K562 (cell line): ENCODE results near the gene HOXC4. TPM values are rescaled to one million over a fixed set of nuclear protein-coding genes. Genes with fewer than 3 reads are reported as not detected.

ENCODE experiments used
- ATAC-seq: fragments of 200-7000 bp; cut with Tn5 transposase; 3 replicates; pipeline ENCODE4 v1.9.1; 2020; ENCODE audit warnings: moderate library complexity
- BruUV-seq: library from RNA; stranded (reverse); fragments of 400-500 nt; replicated peaks from 2 replicates; lab custom pipeline; 2021; lab: Mats Ljungman, UMichigan
- CTCF ChIA-PET: fragments of 300-600 bp; formaldehyde crosslinking; extraction: SDS; loops from one replicate; lab custom pipeline; 2021; ENCODE audit warnings: low intra/inter-chr PET ratio; lab: Yijun Ruan, JAX
- POLR2A ChIA-PET: fragments of 300-600, 350-650 bp; sonication (Branson Sonifier 250); formaldehyde crosslinking; extraction: SDS; loops from one replicate; lab custom pipeline; 2021; ENCODE audit warnings: antibody characterized with exemption, inconsistent platforms; lab: Yijun Ruan, JAX
- DNase-seq, 4 experiments: peaks; one replicate each; pipeline versions ENCODE4 v3.0.0 to v3.0.0-alpha.2; 2011 to 2018; ENCODE audit warnings: low spot score in 3 of 4, mixed read lengths in 3 of 4; ENCODE audit errors: extremely low read depth in 1 of 4
- FAIRE-seq: peaks from 2 replicates; lab custom pipeline; 2011; peaks lifted over from hg19 to GRCh38; lab: Jason Lieb, UNC
- H2AFZ ChIP-seq: 2 replicates; pipeline ENCODE4 v1.6.0; 2011; ENCODE audit warnings: low read depth, low read length, control low read depth, inconsistent platforms
- H3K27ac ChIP-seq: fragments of 200-600 bp; 3 replicates; pipeline ENCODE4 v1.8.0; 2011; ENCODE audit warnings: low read depth, mild to moderate bottlenecking, control low read depth, inconsistent platforms, low read length, moderate library complexity, mixed read lengths; ENCODE audit errors: extremely low read depth
- H3K27me3 ChIP-seq, 2 experiments: fragments of 300-600 bp in 1 of 2; 2 replicates in 1 of 2; 3 replicates in 1 of 2; pipeline versions ENCODE4 v1.6.0 to v1.8.0; 2011; ENCODE audit warnings: inconsistent platforms in 2 of 2, low read length in 2 of 2, mild to moderate bottlenecking in 1 of 2, mixed read lengths in 1 of 2, moderate library complexity in 1 of 2; ENCODE audit not compliant: control insufficient read depth in 2 of 2, insufficient read depth in 2 of 2
- H3K36me3 ChIP-seq: fragments of 300-600 bp; 3 replicates; pipeline ENCODE4 v1.8.0; 2011; ENCODE audit warnings: mild to moderate bottlenecking, low read length, inconsistent platforms; ENCODE audit not compliant: control insufficient read depth, insufficient read depth
- H3K4me1 ChIP-seq, 2 experiments: fragments of 200-600 bp in 1 of 2; replicated peaks in 1 of 2; 2 replicates in 1 of 2; 3 replicates in 1 of 2; pipeline versions ENCODE4 v1.5.1 to v1.8.0; 2011; ENCODE audit warnings: inconsistent platforms in 2 of 2, low read length in 2 of 2, mild to moderate bottlenecking in 1 of 2, mixed read lengths in 1 of 2, moderate library complexity in 1 of 2; ENCODE audit not compliant: control insufficient read depth in 2 of 2, insufficient read depth in 2 of 2
- H3K4me2 ChIP-seq: 2 replicates; pipeline ENCODE4 v1.6.1; 2011; ENCODE audit warnings: low read length, control low read depth, inconsistent platforms, mixed read lengths; ENCODE audit not compliant: insufficient read depth
- H3K4me3 ChIP-seq: fragments of 200-600 bp; sonication (generic), shearing (Covaris generic); 2 replicates; pipeline ENCODE4 v1.5.1; 2016; ENCODE audit warnings: control low read depth, inconsistent platforms
- H3K79me2 ChIP-seq: fragments of 200-600 bp; 3 replicates; pipeline ENCODE4 v1.8.0; 2011; ENCODE audit warnings: low read length, inconsistent platforms; ENCODE audit not compliant: control insufficient read depth, insufficient read depth
- H3K9ac ChIP-seq, 2 experiments: 2 replicates each; pipeline versions ENCODE4 v1.6.0 to v1.6.1; 2011; ENCODE audit warnings: low read depth in 2 of 2, low read length in 2 of 2, control low read depth in 1 of 2, inconsistent platforms in 1 of 2, mild to moderate bottlenecking in 1 of 2, mixed read lengths in 1 of 2; ENCODE audit not compliant: insufficient read depth in 1 of 2
- H3K9me1 ChIP-seq: one replicate; pipeline ENCODE4 v1.6.0; 2011; ENCODE audit warnings: inconsistent platforms, mild to moderate bottlenecking, low read length, moderate library complexity; ENCODE audit not compliant: control insufficient read depth, insufficient read depth
- H3K9me3 ChIP-seq: replicated peaks from 2 replicates; pipeline ENCODE4 v1.5.1; 2011; ENCODE audit warnings: low read depth, low read length, inconsistent platforms; ENCODE audit not compliant: control insufficient read depth, insufficient read depth
- H4K20me1 ChIP-seq: replicated peaks from 2 replicates; pipeline ENCODE4 v1.6.1; 2011; ENCODE audit warnings: low read length, inconsistent platforms, mixed read lengths; ENCODE audit not compliant: control insufficient read depth, insufficient read depth
- CBX5 ChIP-seq: IDR thresholded peaks from 2 replicates; pipeline ENCODE4 v1.6.1; 2014; ENCODE audit warnings: low read depth, borderline replicate concordance
- CREB1 ChIP-seq, 2 experiments: sonication (generic) in 1 of 2; formaldehyde crosslinking in 1 of 2; IDR thresholded peaks; 2 replicates each; pipeline versions ENCODE4 v1.6.1 to v1.8.0; 2012 to 2022; ENCODE audit warnings: inconsistent platforms in 1 of 2, mild to moderate bottlenecking in 1 of 2, missing genetic modification reagents in 1 of 2, moderate library complexity in 1 of 2
- KAT8 ChIP-seq: fragments of 450-650 bp; IDR thresholded peaks from 2 replicates; pipeline ENCODE4 v1.6.1; 2016; ENCODE audit warnings: low read depth, mild to moderate bottlenecking
- NCOR1 ChIP-seq: fragments of 450-650 bp; IDR thresholded peaks from 2 replicates; pipeline ENCODE4 v1.6.1; 2016; ENCODE audit warnings: mild to moderate bottlenecking, moderate library complexity
- POU5F1 ChIP-seq: fragments of 150-350 bp; IDR thresholded peaks from 2 replicates; pipeline ENCODE4 v1.6.1; 2014; ENCODE audit warnings: borderline replicate concordance, low read length, low read depth, mild to moderate bottlenecking; ENCODE audit not compliant: partially characterized antibody
- TEAD4 ChIP-seq, 2 experiments: sonication (generic) in 1 of 2; formaldehyde crosslinking in 1 of 2; IDR thresholded peaks; 2 replicates each; pipeline versions ENCODE4 v1.6.1 to v1.8.0; 2012 to 2022; ENCODE audit warnings: borderline replicate concordance in 1 of 2, inconsistent platforms in 1 of 2, low read length in 1 of 2, mild to moderate bottlenecking in 1 of 2, missing genetic modification reagents in 1 of 2
- TOE1 ChIP-seq, 2 experiments: fragments of 450-650 bp in 1 of 2; sonication (generic) in 1 of 2; formaldehyde crosslinking in 1 of 2; IDR thresholded peaks; 2 replicates each; pipeline versions ENCODE4 v1.7.1 to v1.8.0; 2016 to 2022; ENCODE audit warnings: borderline replicate concordance in 2 of 2, mild to moderate bottlenecking in 2 of 2, antibody characterized with exemption in 1 of 2, inconsistent platforms in 1 of 2, low read depth in 1 of 2, missing genetic modification reagents in 1 of 2, moderate library complexity in 1 of 2
- ZFP1 ChIP-seq: fragments of 450-650 bp; formaldehyde crosslinking; IDR thresholded peaks from 2 replicates; pipeline ENCODE4 v1.4.0; 2020; ENCODE audit warnings: mild to moderate bottlenecking, mixed read lengths
- ZNF57 ChIP-seq: fragments of 450-650 bp; formaldehyde crosslinking; IDR thresholded peaks from 2 replicates; pipeline ENCODE4 v1.4.0; 2020; ENCODE audit warnings: mild to moderate bottlenecking, moderate library complexity
- WGBS: fragments of 100-300 bp; shearing (Covaris generic); methylation state at CpG from one replicate; pipeline ENCODE4 v1.1.6; 2016; ENCODE audit warnings: low coverage, mixed read lengths; ENCODE audit not compliant: insufficient coverage; ENCODE audit errors: missing lambda C conversion rate; 5-methylcytosine and 5-hydroxymethylcytosine counted together
- in situ Hi-C: fragments of 300-500 bp; cut with MboI; formaldehyde crosslinking; loops from 4 replicates; pipeline ENCODE4 v1.15.0; 2018; ENCODE audit warnings: inconsistent platforms, mixed read lengths
- intact Hi-C: fragments of 100-400 bp; cut with micrococcal nuclease; formaldehyde crosslinking; loops from 2 replicates; pipeline ENCODE4 v1.14.2; 2022
- polyA plus RNA-seq, 8 experiments: library from polyadenylated mRNA; depleted of rRNA in 4 of 8; stranded (reverse) in 5 of 8; unstranded in 3 of 8; fragments of >200 nt; fragmentation: Nextera tagmentation in 2 of 8; fragmentation: Illumina TruSeq in 1 of 8; extraction: Ambion mirVana in 2 of 8; extraction: Trizol in 1 of 8; gene quantifications; 2 replicates each; pipeline versions ENCODE4 v1.2.1 to v1.2.3, GENCODE V29; 2011 to 2014; ENCODE audit warnings: inconsistent platforms in 1 of 8, missing spikeins in 1 of 8
- total RNA-seq, 7 experiments: library from RNA; depleted of rRNA in 6 of 7; stranded (reverse); fragments of >200 nt in 6 of 7; fragmentation: Illumina TruSeq in 2 of 7; extraction: Trizol in 2 of 7; gene quantifications; 2 replicates each; pipeline versions ENCODE4 v1.2.1 to v1.2.3, GENCODE V29; 2011 to 2021; ENCODE audit warnings: low replicate concordance in 1 of 7
- TF ChIP-seq, protein P1 (sequence below): fragments of 450-650 bp; IDR thresholded peaks from 2 replicates; pipeline ENCODE4 v1.7.0; 2016; ENCODE audit warnings: borderline replicate concordance

The HOXC4 gene
- total and polyA plus RNA-seq, 9 of the 15 experiments (the other 6 are each of a cell fraction or from before 2014, with no cell fraction given): 0.06 to 1.5 (median 0.44) TPM; not detected in 1

- H3K79me2 ChIP-seq: no peaks in the 10 kb centered on the region
- no peak overlapping the region for H3K27ac ChIP-seq
- no peak for DNase-seq
- POLR2A ChIA-PET: interaction anchor here (0.8 to 1.1 kb wide), 3 partner anchors 10 to 152 kb away, joined by 3 read pairs; no protein-coding TSS in a partner anchor
- H3K9ac ChIP-seq: no peak overlapping the region
- TF ChIP-seq ZNF57 (CRISPR knock-in tag) (no peak), TEAD4 (IDR thresholded peaks at IDR 0.05; ENCODE audit: low read length) (no peak), TEAD4 (CRISPR knock-in tag; IDR thresholded peaks at IDR 0.05; ENCODE audit: borderline replicate concordance) (no peak), CBX5 (no peak), TOE1 (IDR thresholded peaks at IDR 0.05; ENCODE audit: borderline replicate concordance) (no peak), TOE1 (CRISPR knock-in tag; IDR thresholded peaks at IDR 0.05; ENCODE audit: borderline replicate concordance, low read depth) (no peak), POU5F1 (no peak), ZFP1 (CRISPR knock-in tag) (no peak), NCOR1 (no peak), KAT8 (no peak), CREB1 (IDR thresholded peaks at IDR 0.05) (no peak), CREB1 (CRISPR knock-in tag; IDR thresholded peaks at IDR 0.05) (no peak)
- TF ChIP-seq, protein P1, sequence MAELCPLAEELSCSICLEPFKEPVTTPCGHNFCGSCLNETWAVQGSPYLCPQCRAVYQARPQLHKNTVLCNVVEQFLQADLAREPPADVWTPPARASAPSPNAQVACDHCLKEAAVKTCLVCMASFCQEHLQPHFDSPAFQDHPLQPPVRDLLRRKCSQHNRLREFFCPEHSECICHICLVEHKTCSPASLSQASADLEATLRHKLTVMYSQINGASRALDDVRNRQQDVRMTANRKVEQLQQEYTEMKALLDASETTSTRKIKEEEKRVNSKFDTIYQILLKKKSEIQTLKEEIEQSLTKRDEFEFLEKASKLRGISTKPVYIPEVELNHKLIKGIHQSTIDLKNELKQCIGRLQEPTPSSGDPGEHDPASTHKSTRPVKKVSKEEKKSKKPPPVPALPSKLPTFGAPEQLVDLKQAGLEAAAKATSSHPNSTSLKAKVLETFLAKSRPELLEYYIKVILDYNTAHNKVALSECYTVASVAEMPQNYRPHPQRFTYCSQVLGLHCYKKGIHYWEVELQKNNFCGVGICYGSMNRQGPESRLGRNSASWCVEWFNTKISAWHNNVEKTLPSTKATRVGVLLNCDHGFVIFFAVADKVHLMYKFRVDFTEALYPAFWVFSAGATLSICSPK: no peak
- peaks cover 0 to 8% of the 10 kb centered on the region in 2 experiments; a peak in 3 of 5 replicates for H3K4me1 ChIP-seq
- H3K4me2 ChIP-seq: no peak overlapping the region
- H2AFZ ChIP-seq: no peak overlapping the region
- 43% methylated on average over 8 of the region's 9 CpGs for WGBS
- no peak for FAIRE-seq
- ATAC-seq: no peak
- no peak overlapping the region for H3K4me3 ChIP-seq
- no peaks in the 10 kb centered on the region for H3K36me3 ChIP-seq
- peaks cover 9 to 13% of the 10 kb centered on the region in 2 experiments; a peak in 2 of 5 replicates for H3K27me3 ChIP-seq
- intact Hi-C loops: no loop called here
- no peaks in the 10 kb centered on the region for H3K9me1 ChIP-seq
- H3K9me3 ChIP-seq: no peaks in the 10 kb centered on the region
- H4K20me1 ChIP-seq: no peaks in the 10 kb centered on the region
- no TSS peak for BruUV-seq
- CTCF ChIA-PET: no interaction called here
- in situ Hi-C loops: loop anchor here (5.0 kb wide), 1 partner anchor 93 kb away; no protein-coding TSS in a partner anchor
These were observed 14.7 kb upstream of the HOXC4 start for GRCh38 chr12:54038871-54039414.
